GM12878 (cell line): Measurements from ENCODE around the gene SLC35E1. TPM values are rescaled to one million over a fixed set of nuclear protein-coding genes. Genes with fewer than 3 reads are reported as not detected.

Experiments
- ATAC-seq: fragments of 200-7000 bp; cut with Tn5 transposase; 3 replicates; pipeline ENCODE4 v1.9.1; 2020; ENCODE audit warnings: mild to moderate bottlenecking, moderate library complexity
- BruUV-seq: library from RNA; stranded (reverse); fragments of 400-500 nt; replicated peaks from 2 replicates; lab custom pipeline; 2021; lab: Mats Ljungman, UMichigan
- CTCF ChIA-PET: fragments of 300-600 bp; sonication (Branson Sonifier 250); formaldehyde crosslinking; extraction: SDS; loops from one replicate; lab custom pipeline; 2021; ENCODE audit warnings: inconsistent platforms; lab: Yijun Ruan, JAX
- POLR2A ChIA-PET: fragments of 350-600 bp; formaldehyde crosslinking; extraction: SDS; loops from one replicate; lab custom pipeline; 2021; ENCODE audit warnings: inconsistent platforms; lab: Charles Lee
- RAD21 ChIA-PET: fragments of 300-600 bp; sonication (Branson Sonifier 250); formaldehyde crosslinking; loops from one replicate; lab custom pipeline; 2023; ENCODE audit warnings: antibody characterized with exemption; ENCODE audit not compliant: unreplicated experiment; lab: Charles Lee
- SMC1A ChIA-PET: fragments of 300-600 bp; sonication (Branson Sonifier 250); formaldehyde crosslinking; loops from one replicate; lab custom pipeline; 2023; ENCODE audit not compliant: unreplicated experiment, uncharacterized antibody; lab: Charles Lee
- DNase-seq: peaks from one replicate; pipeline ENCODE4 v3.0.0-alpha.2; 2011; ENCODE audit warnings: low read depth, low spot score
- FAIRE-seq: peaks from 3 replicates; lab custom pipeline; 2011; peaks lifted over from hg19 to GRCh38; lab: Jason Lieb, UNC
- H2AFZ ChIP-seq: 2 replicates; pipeline ENCODE4 v1.6.0; 2011; ENCODE audit warnings: low read depth, low read length, control low read depth; ENCODE audit not compliant: control insufficient read depth
- H3K27ac ChIP-seq: 2 replicates; pipeline ENCODE4 v1.5.1; 2011; ENCODE audit warnings: control low read depth; ENCODE audit not compliant: control insufficient read depth, insufficient read depth
- H3K27me3 ChIP-seq, 2 experiments: replicated peaks in 1 of 2; 2 replicates each; pipeline versions ENCODE4 v1.6.0 to v1.6.1; 2011; ENCODE audit warnings: low read length in 1 of 2; ENCODE audit not compliant: control insufficient read depth in 2 of 2, insufficient read depth in 2 of 2
- H3K36me3 ChIP-seq, 2 experiments: 2 replicates each; pipeline ENCODE4 v1.5.1; 2011; ENCODE audit warnings: low read length in 1 of 2; ENCODE audit not compliant: control insufficient read depth in 2 of 2, insufficient read depth in 2 of 2
- H3K4me1 ChIP-seq: 2 replicates; pipeline ENCODE4 v1.6.1; 2011; ENCODE audit warnings: mild to moderate bottlenecking, low read length, moderate library complexity, mixed read lengths; ENCODE audit not compliant: control insufficient read depth, insufficient read depth
- H3K4me2 ChIP-seq: 2 replicates; pipeline ENCODE4 v1.6.0; 2011; ENCODE audit warnings: control low read depth; ENCODE audit not compliant: control insufficient read depth, insufficient read depth
- H3K4me3 ChIP-seq: fragments of 200-600 bp; sonication (generic); 2 replicates; pipeline ENCODE4 v1.5.1; 2016
- H3K79me2 ChIP-seq: 2 replicates; pipeline ENCODE4 v1.6.0; 2011; ENCODE audit warnings: low read length; ENCODE audit not compliant: control insufficient read depth, insufficient read depth
- H3K9ac ChIP-seq: 2 replicates; pipeline ENCODE4 v1.8.0; 2011; ENCODE audit warnings: low read length, control low read depth, mixed read lengths; ENCODE audit not compliant: control insufficient read depth, insufficient read depth
- H3K9me3 ChIP-seq: replicated peaks from 3 replicates; pipeline ENCODE4 v1.5.1; 2011; ENCODE audit warnings: mild to moderate bottlenecking, low read length; ENCODE audit not compliant: control insufficient read depth, insufficient read depth
- H4K20me1 ChIP-seq: 2 replicates; pipeline ENCODE4 v1.6.0; 2011; ENCODE audit not compliant: control insufficient read depth, insufficient read depth
- BMI1 ChIP-seq: fragments of 450-650 bp; IDR thresholded peaks from 2 replicates; pipeline ENCODE4 v1.6.1; 2016; ENCODE audit warnings: mild to moderate bottlenecking, moderate library complexity, borderline replicate concordance
- CREM ChIP-seq: IDR thresholded peaks from 2 replicates; pipeline ENCODE4 v1.6.1; 2014; ENCODE audit warnings: antibody characterized with exemption, low read depth
- ESRRA ChIP-seq: IDR thresholded peaks from 2 replicates; pipeline ENCODE4 v1.6.1; 2012; ENCODE audit warnings: mild to moderate bottlenecking, low read length, improper control_type of control experiment
- HDGF ChIP-seq: fragments of 450-650 bp; IDR thresholded peaks from 2 replicates; pipeline ENCODE4 v1.6.1; 2016; ENCODE audit warnings: antibody characterized with exemption
- POLR2A ChIP-seq: IDR thresholded peaks from 2 replicates; pipeline ENCODE4 v1.6.1; 2011; ENCODE audit warnings: low read depth, mild to moderate bottlenecking, low read length
- SIN3A ChIP-seq: IDR thresholded peaks from 2 replicates; pipeline ENCODE4 v1.6.1; 2012; ENCODE audit warnings: low read depth, low read length, improper control_type of control experiment
- SMC3 ChIP-seq: IDR thresholded peaks from 2 replicates; pipeline ENCODE4 v1.6.1; 2011; ENCODE audit warnings: low read length, improper control_type of control experiment, borderline replicate concordance
- ZSCAN29 ChIP-seq: fragments of 450-650 bp; IDR thresholded peaks from 2 replicates; pipeline ENCODE4 v1.6.1; 2017; ENCODE audit warnings: mild to moderate bottlenecking, moderate library complexity
- WGBS: methylation state at CpG from one replicate; pipeline ENCODE4 v1.1.6; 2016; ENCODE audit warnings: low lambda C conversion rate; ENCODE audit not compliant: insufficient replicate concordance, insufficient coverage; ENCODE audit errors: missing lambda C conversion rate; 5-methylcytosine and 5-hydroxymethylcytosine counted together
- in situ Hi-C: fragments of 300-500 bp; cut with MboI; formaldehyde crosslinking; loops from 9 replicates; pipeline ENCODE4 v1.14.3; 2018; ENCODE audit warnings: mixed read lengths
- intact Hi-C: fragments of 100-400 bp; cut with micrococcal nuclease; formaldehyde crosslinking; loops from one replicate; pipeline ENCODE4 v1.14.2; 2022; ENCODE audit not compliant: unreplicated experiment
- polyA plus RNA-seq, 11 experiments: library from polyadenylated mRNA; depleted of rRNA in 4 of 11; unstranded in 6 of 11; stranded (reverse) in 5 of 11; fragments of >200 nt; fragmentation: Nextera tagmentation in 4 of 11; fragmentation: Illumina TruSeq in 1 of 11; extraction: Ambion mirVana in 4 of 11; extraction: Trizol in 1 of 11; gene quantifications; 1 replicate in 1 of 11; 2 replicates in 10 of 11; pipeline versions ENCODE4 v1.2.1 to v1.2.3, GENCODE V29; 2011 to 2016; ENCODE audit warnings: inconsistent platforms in 2 of 11, missing spikeins in 2 of 11, low read depth in 1 of 11
- total RNA-seq, 4 experiments: library from RNA; depleted of rRNA in 3 of 4; stranded (reverse); fragments of >200 nt in 3 of 4; fragmentation: Illumina TruSeq in 1 of 4; extraction: Trizol in 1 of 4; gene quantifications; 2 replicates each; pipeline versions ENCODE4 v1.2.1 to v1.2.3, GENCODE V29; 2013 to 2021

Gene SLC35E1
- total and polyA plus RNA-seq, 10 of the 15 experiments (the other 5 are each of a cell fraction or from before 2014, with no cell fraction given), result 11.3 to 37.7 (median 22.1) TPM

- FAIRE-seq (no peak), DNase-seq (no peak), ATAC-seq (no peak)
- ChIA-PET CTCF (no interaction called here), RAD21 (interaction anchor here (0.6 kb wide), 1 partner anchor 36 kb away, joined by 3 read pairs; no protein-coding TSS in a partner anchor), SMC1A (interaction anchor here (1.3 kb wide), 1 partner anchor 15 kb away, joined by 5 read pairs; no protein-coding TSS in a partner anchor), POLR2A (interaction anchor here (0.5 kb wide), 1 partner anchor 24 kb away, joined by 3 read pairs; no protein-coding TSS in a partner anchor)
- no TSS peak for BruUV-seq
- Histone ChIP-seq H3K4me2 (no peak overlapping the region), H3K9me3 (no peaks in the 10 kb centered on the region), H3K9ac (no peak overlapping the region), H3K27ac (no peak overlapping the region), H4K20me1 (no peaks in the 10 kb centered on the region), H3K4me1 (no peaks in the 10 kb centered on the region), H3K4me3 (no peak overlapping the region), H2AFZ (no peak overlapping the region), H3K79me2 (peaks cover 8% of the 10 kb centered on the region), H3K36me3 (peaks cover 12 to 63% of the 10 kb centered on the region in 2 experiments), H3K27me3 (no peaks in the 10 kb centered on the region)
- 93% methylated on average over 42 of the region's 47 CpGs for WGBS
- intact Hi-C loops (no loop called here), in situ Hi-C loops (no loop called here)
- TF ChIP-seq ESRRA, result no peak
- TF ChIP-seq HDGF, result no peak
- TF ChIP-seq SIN3A, result no peak
- no peak for TF ChIP-seq ZSCAN29
- TF ChIP-seq BMI1, result no peak
- no peak for TF ChIP-seq SMC3
Measured at GRCh38 chr19:16532440-16533234, 39.6 kb downstream of the SLC35E1 start.

- POLR2A ChIA-PET, result no interaction called here
- Histone ChIP-seq H2AFZ (no peak overlapping the region), H3K27ac (no peak overlapping the region), H3K4me1 (no peaks in the 10 kb centered on the region), H3K4me3 (no peak overlapping the region), H3K9ac (no peak overlapping the region), H3K36me3 (peaks cover 21 to 65% of the 10 kb centered on the region in 2 experiments), H3K79me2 (peaks cover 2% of the 10 kb centered on the region; the same call in 1 of the 2 replicates), H3K4me2 (no peak overlapping the region), H3K9me3 (no peaks in the 10 kb centered on the region), H3K27me3 (no peaks in the 10 kb centered on the region), H4K20me1 (no peaks in the 10 kb centered on the region)
- intact Hi-C loops (no loop called here), in situ Hi-C loops (no loop called here)
- no peak for ATAC-seq
- CTCF ChIA-PET, result no interaction called here
- BruUV-seq, result no TSS peak
- SMC1A ChIA-PET, result no interaction called here
- peak; percentile 42 for TF ChIP-seq POLR2A
- TF ChIP-seq CREM, result no peak
- RAD21 ChIA-PET, result no interaction called here
- WGBS, result over 99% methylated on average over 11 of the region's 12 CpGs
- no peak for FAIRE-seq
- DNase-seq, result no peak
Measured at GRCh38 chr19:16531380-16531669, 40.9 kb downstream of the SLC35E1 start.
